Fibroblast of pulmonary artery (primary cell): ENCODE results near the gene ATP2C1.
"Not testable (repeated sequence)": the region's sequence is repeated elsewhere in the genome, so short reads cannot be mapped to it uniquely, and the experiment has no call there.

ENCODE experiments used
- DNase-seq: peaks from one replicate; pipeline ENCODE4 v3.0.0-alpha.2; 2010; ENCODE audit warnings: low read depth
- H3K4me3 ChIP-seq: replicated peaks from 2 replicates; pipeline ENCODE4 v1.5.1; 2011; ENCODE audit warnings: low read depth, mild to moderate bottlenecking, control low read depth, low read length, moderate library complexity
- CTCF ChIP-seq: IDR thresholded peaks from 2 replicates; pipeline ENCODE4 v1.5.1; 2011; ENCODE audit warnings: mild to moderate bottlenecking, control low read depth, low read length, inconsistent platforms; ENCODE audit errors: missing control alignments

ATP2C1 gene

GRCh38 chr3:131028844-131029243 is 135.0 kb downstream of the ATP2C1 start:
- TF ChIP-seq CTCF: no peak
- no peak for DNase-seq
- no peak overlapping the region for H3K4me3 ChIP-seq

GRCh38 chr3:131031660-131032059 is 137.8 kb downstream of the ATP2C1 start:
- TF ChIP-seq CTCF: no peak
- DNase-seq: no peak
- no peak overlapping the region for H3K4me3 ChIP-seq

- TF ChIP-seq CTCF: peak; percentile 67
- DNase-seq: peak; percentile 75
- H3K4me3 ChIP-seq: no peak overlapping the region
These were observed 139.7 kb downstream of the ATP2C1 start for GRCh38 chr3:131033480-131034080.

GRCh38 chr3:131036200-131036816 is 142.4 kb downstream of the ATP2C1 start:
- no peak for TF ChIP-seq CTCF
- DNase-seq: peak; percentile 77
- no peak overlapping the region for H3K4me3 ChIP-seq

- no peak overlapping the region for H3K4me3 ChIP-seq
- no peak for TF ChIP-seq CTCF
- DNase-seq: peak; percentile 14
These were observed 143.1 kb downstream of the ATP2C1 start for GRCh38 chr3:131036986-131037385.

GRCh38 chr3:131038326-131038725 is 144.4 kb downstream of the ATP2C1 start:
- TF ChIP-seq CTCF: no peak
- no peak overlapping the region for H3K4me3 ChIP-seq
- peak; percentile 25 for DNase-seq

- H3K4me3 ChIP-seq, DNase-seq: not testable (repeated sequence)
These were observed 148.5 kb downstream of the ATP2C1 start for GRCh38 chr3:131042271-131042985.
